CD4-positive, CD25-positive, alpha-beta regulatory T cell (primary cell): ENCODE data around the gene LTK. TPM values are rescaled to one million over a fixed set of nuclear protein-coding genes. Genes with fewer than 3 reads are reported as not detected.

Experiments
- ATAC-seq, 2 donors: fragments of 150-1000 bp; cut with Tn5 transposase; one replicate each; pipeline ENCODE4 v1.10.0; 2021; ENCODE audit warnings: low read depth in 2 of 2, moderate number of reproducible peaks in 2 of 2, moderate library complexity in 1 of 2
- DNase-seq, 3 donors: peaks; one replicate each; pipeline versions ENCODE4 v3.0.0 to v3.0.0-alpha.2; 2012 to 2022; ENCODE audit warnings: mixed read lengths in 1 of 3
- H3K27ac ChIP-seq: one replicate; pipeline ENCODE4 v1.7.0; 2013; ENCODE audit warnings: mild to moderate bottlenecking, low read length; ENCODE audit not compliant: insufficient read depth, poor library complexity, severe bottlenecking
- H3K27me3 ChIP-seq: one replicate; pipeline ENCODE4 v1.7.0; 2013; ENCODE audit warnings: low read length; ENCODE audit not compliant: control insufficient read depth, insufficient read depth
- H3K36me3 ChIP-seq: one replicate; pipeline ENCODE4 v1.7.0; 2013; ENCODE audit warnings: mild to moderate bottlenecking, low read length, moderate library complexity; ENCODE audit not compliant: control insufficient read depth, insufficient read depth
- H3K4me1 ChIP-seq: 2 replicates; pipeline ENCODE4 v1.7.0; 2013; ENCODE audit warnings: mild to moderate bottlenecking, low read length; ENCODE audit not compliant: insufficient read depth, control insufficient read depth, poor library complexity, severe bottlenecking
- H3K4me3 ChIP-seq: one replicate; pipeline ENCODE4 v1.7.0; 2013; ENCODE audit warnings: low read depth, mild to moderate bottlenecking, low read length, moderate library complexity
- H3K9me3 ChIP-seq, 2 experiments: 1 replicate in 1 of 2; 2 replicates in 1 of 2; pipeline ENCODE4 v1.7.0; 2013; ENCODE audit warnings: low read length in 2 of 2, mild to moderate bottlenecking in 1 of 2, moderate library complexity in 1 of 2; ENCODE audit not compliant: control insufficient read depth in 2 of 2
- H3K27ac Mint-ChIP-seq, 3 donors: one replicate each; pipeline ENCODE4 v1.8.0; 2020 to 2022; ENCODE audit warnings: mild to moderate bottlenecking in 3 of 3, mixed read lengths in 3 of 3, moderate library complexity in 2 of 3
- H3K27me3 Mint-ChIP-seq: one replicate; pipeline ENCODE4 v1.8.0; 2022; ENCODE audit warnings: mild to moderate bottlenecking, mixed read lengths
- H3K36me3 Mint-ChIP-seq: one replicate; pipeline ENCODE4 v1.8.0; 2020; ENCODE audit warnings: mixed read lengths
- H3K4me1 Mint-ChIP-seq, 4 donors: one replicate each; pipeline ENCODE4 v1.8.0; 2020 to 2022; ENCODE audit warnings: mixed read lengths in 4 of 4, mild to moderate bottlenecking in 1 of 4
- H3K4me3 Mint-ChIP-seq, 4 donors: one replicate each; pipeline ENCODE4 v1.8.0; 2020 to 2022; ENCODE audit warnings: mild to moderate bottlenecking in 4 of 4, mixed read lengths in 4 of 4, moderate library complexity in 3 of 4
- H3K9me3 Mint-ChIP-seq, 7 donors: one replicate each; pipeline ENCODE4 v1.8.0; 2020 to 2022; ENCODE audit warnings: mixed read lengths in 7 of 7, mild to moderate bottlenecking in 3 of 7, moderate library complexity in 2 of 7
- polyA plus RNA-seq, 4 donors: library from polyadenylated mRNA; unstranded; fragments of 300-500 nt; fragmentation: Illumina TruSeq; gene quantifications; one replicate each; pipeline ENCODE4 v1.2.3, GENCODE V29; 2021
- total RNA-seq: library from RNA; stranded (reverse); gene quantifications from one replicate; pipeline ENCODE4 v1.2.3, GENCODE V29; 2022

Gene LTK
- total and polyA plus RNA-seq, 5 donors from 2014 or later = 0.17 to 2.0 (median 0.40) TPM

- H3K27ac ChIP-seq = no peak overlapping the region
- Mint-ChIP-seq H3K27me3 (peaks cover 42% of the 10 kb centered on the region), H3K36me3 (peaks cover 2% of the 10 kb centered on the region), H3K4me3 (no peak overlapping the region), H3K27ac (no peak overlapping the region), H3K9me3 (no peaks in the 10 kb centered on the region), H3K4me1 (peaks cover 0 to 31% (median 10%) of the 10 kb centered on the region in 4 donors)
- ATAC-seq = no peak
- H3K9me3 ChIP-seq = no peaks in the 10 kb centered on the region
- H3K36me3 ChIP-seq = no peaks in the 10 kb centered on the region
- peaks cover 5% of the 10 kb centered on the region for H3K27me3 ChIP-seq
- no peak for DNase-seq
- no peak overlapping the region for H3K4me3 ChIP-seq
- peaks cover 31% of the 10 kb centered on the region for H3K4me1 ChIP-seq
Measured at GRCh38 chr15:41511331-41511898, 2.2 kb downstream of the LTK start.

GRCh38 chr15:41510728-41511127, 2.9 kb downstream of the LTK start:
- Histone ChIP-seq H3K27ac (no peak overlapping the region), H3K27me3 (peaks cover 5% of the 10 kb centered on the region), H3K4me3 (no peak overlapping the region), H3K36me3 (no peaks in the 10 kb centered on the region), H3K9me3 (no peaks in the 10 kb centered on the region), H3K4me1 (peaks cover 31% of the 10 kb centered on the region)
- H3K4me1 Mint-ChIP-seq = peaks cover 0 to 31% (median 10%) of the 10 kb centered on the region in 4 donors
- no peak for DNase-seq
- H3K36me3 Mint-ChIP-seq = no peaks in the 10 kb centered on the region
- no peak for ATAC-seq
- peaks cover 49% of the 10 kb centered on the region for H3K27me3 Mint-ChIP-seq
- H3K9me3 Mint-ChIP-seq = no peaks in the 10 kb centered on the region
- peak overlapping the region in 3 of 4 donors; percentile 41 to 65 (median 48) for H3K4me3 Mint-ChIP-seq
- H3K27ac Mint-ChIP-seq = no peak overlapping the region

- H3K27ac ChIP-seq = no peak overlapping the region
- H3K4me1 ChIP-seq = peaks cover 19% of the 10 kb centered on the region
- Mint-ChIP-seq H3K4me1 (peaks cover 0 to 20% (median 2%) of the 10 kb centered on the region in 4 donors), H3K9me3 (peaks cover 0 to 2% (median 0%) of the 10 kb centered on the region in 7 donors), H3K36me3 (no peaks in the 10 kb centered on the region), H3K27me3 (peaks cover 56% of the 10 kb centered on the region), H3K4me3 (peak overlapping the region in 1 of 4 donors; percentile 22), H3K27ac (no peak overlapping the region)
- H3K4me3 ChIP-seq = no peak overlapping the region
- no peak for ATAC-seq
- peaks cover 5% of the 10 kb centered on the region for H3K27me3 ChIP-seq
- no peaks in the 10 kb centered on the region for H3K36me3 ChIP-seq
- no peaks in the 10 kb centered on the region for H3K9me3 ChIP-seq
- no peak for DNase-seq
Measured at GRCh38 chr15:41507820-41508290, 5.8 kb downstream of the LTK start.

GRCh38 chr15:41506796-41507341, 6.8 kb downstream of the LTK start:
- H3K4me1 Mint-ChIP-seq = peaks cover 0 to 19% (median 0%) of the 10 kb centered on the region in 4 donors
- H3K36me3 ChIP-seq = no peaks in the 10 kb centered on the region
- ATAC-seq = no peak
- H3K27ac ChIP-seq = no peak overlapping the region
- H3K4me1 ChIP-seq = peaks cover 19% of the 10 kb centered on the region
- no peaks in the 10 kb centered on the region for H3K9me3 ChIP-seq
- H3K27me3 Mint-ChIP-seq = peaks cover 54% of the 10 kb centered on the region
- H3K36me3 Mint-ChIP-seq = no peaks in the 10 kb centered on the region
- peaks cover 0 to 2% (median 0%) of the 10 kb centered on the region in 7 donors for H3K9me3 Mint-ChIP-seq
- no peak for DNase-seq
- no peak overlapping the region for H3K27ac Mint-ChIP-seq
- peaks cover 5% of the 10 kb centered on the region for H3K27me3 ChIP-seq
- no peak overlapping the region for H3K4me3 ChIP-seq
- H3K4me3 Mint-ChIP-seq = no peak overlapping the region

- Mint-ChIP-seq H3K27me3 (peaks cover 58% of the 10 kb centered on the region), H3K27ac (peak overlapping the region in 1 of 3 donors; percentile 20), H3K4me1 (peaks cover 0 to 23% (median 7%) of the 10 kb centered on the region in 4 donors), H3K4me3 (peak overlapping the region in 1 of 4 donors; percentile 38), H3K36me3 (no peaks in the 10 kb centered on the region), H3K9me3 (peaks cover 0 to 2% (median 0%) of the 10 kb centered on the region in 7 donors)
- ATAC-seq (no peak), DNase-seq (no peak)
- Histone ChIP-seq H3K4me1 (peaks cover 21% of the 10 kb centered on the region), H3K4me3 (no peak overlapping the region), H3K27me3 (peaks cover 4% of the 10 kb centered on the region), H3K27ac (no peak overlapping the region), H3K36me3 (no peaks in the 10 kb centered on the region), H3K9me3 (no peaks in the 10 kb centered on the region)
Measured at GRCh38 chr15:41505776-41506175, 7.9 kb downstream of the LTK start.

- H3K4me3 Mint-ChIP-seq = peak overlapping the region in 1 of 4 donors; percentile 65
- no peak for ATAC-seq
- Histone ChIP-seq H3K27me3 (peaks cover 6% of the 10 kb centered on the region), H3K4me1 (peaks cover 22% of the 10 kb centered on the region), H3K9me3 (no peaks in the 10 kb centered on the region), H3K36me3 (no peaks in the 10 kb centered on the region), H3K4me3 (no peak overlapping the region), H3K27ac (no peak overlapping the region)
- H3K4me1 Mint-ChIP-seq = peaks cover 0 to 24% (median 7%) of the 10 kb centered on the region in 4 donors
- peaks cover 0 to 2% (median 0%) of the 10 kb centered on the region in 7 donors for H3K9me3 Mint-ChIP-seq
- peak overlapping the region in 1 of 3 donors; percentile 49 for H3K27ac Mint-ChIP-seq
- H3K27me3 Mint-ChIP-seq = peaks cover 57% of the 10 kb centered on the region
- no peaks in the 10 kb centered on the region for H3K36me3 Mint-ChIP-seq
- DNase-seq = no peak
Measured at GRCh38 chr15:41504751-41505492, 8.7 kb downstream of the LTK start.

GRCh38 chr15:41503669-41504010, 10.0 kb downstream of the LTK start:
- Mint-ChIP-seq H3K36me3 (no peaks in the 10 kb centered on the region), H3K27ac (no peak overlapping the region), H3K27me3 (peaks cover 67% of the 10 kb centered on the region), H3K9me3 (peaks cover 0 to 2% (median 0%) of the 10 kb centered on the region in 7 donors), H3K4me1 (peaks cover 0 to 26% (median 7%) of the 10 kb centered on the region in 4 donors), H3K4me3 (peak overlapping the region; percentile 30 to 91 (median 75))
- H3K9me3 ChIP-seq = no peaks in the 10 kb centered on the region
- H3K27me3 ChIP-seq = peaks cover 9% of the 10 kb centered on the region
- no peak for ATAC-seq
- H3K4me3 ChIP-seq = no peak overlapping the region
- H3K36me3 ChIP-seq = no peaks in the 10 kb centered on the region
- no peak for DNase-seq
- H3K27ac ChIP-seq = no peak overlapping the region
- H3K4me1 ChIP-seq = peaks cover 22% of the 10 kb centered on the region
